Lung (tissue), 12 donors: Measurements from ENCODE around the gene NSUN6. TPM values are rescaled to one million over a fixed set of nuclear protein-coding genes. Genes with fewer than 3 reads are reported as not detected.

Experiments
- ATAC-seq: fragments of 200-7000 bp; cut with Tn5 transposase; one replicate; pipeline ENCODE4 v1.9.1; 2020; ENCODE audit warnings: moderate number of reproducible peaks; ENCODE audit not compliant: insufficient read depth, low FRiP score
- DNase-seq, 3 donors: peaks; one replicate each; pipeline ENCODE4 v3.0.0-alpha.2; 2013 to 2017
- H3K27ac ChIP-seq, 2 donors: one replicate each; pipeline ENCODE4 v1.5.1; 2013; ENCODE audit warnings: mild to moderate bottlenecking in 2 of 2, moderate library complexity in 2 of 2, control low read depth in 1 of 2, inconsistent platforms in 1 of 2, low read depth in 1 of 2, low read length in 1 of 2
- H3K27me3 ChIP-seq, 3 donors: one replicate each; pipeline ENCODE4 v1.5.1; 2013; ENCODE audit warnings: low read length in 2 of 3; ENCODE audit not compliant: control insufficient read depth in 3 of 3, insufficient read depth in 3 of 3
- H3K36me3 ChIP-seq, 4 donors: one replicate each; pipeline ENCODE4 v1.5.1; 2013; ENCODE audit warnings: low read length in 4 of 4, mild to moderate bottlenecking in 1 of 4, moderate library complexity in 1 of 4; ENCODE audit not compliant: control insufficient read depth in 4 of 4, insufficient read depth in 4 of 4
- H3K4me1 ChIP-seq, 5 donors: one replicate each; pipeline ENCODE4 v1.5.1; 2013; ENCODE audit warnings: low read length in 5 of 5, mild to moderate bottlenecking in 2 of 5, moderate library complexity in 1 of 5; ENCODE audit not compliant: control insufficient read depth in 5 of 5, insufficient read depth in 5 of 5
- H3K4me3 ChIP-seq: one replicate; pipeline ENCODE4 v1.5.1; 2013; ENCODE audit warnings: mild to moderate bottlenecking, control low read depth, moderate library complexity
- H3K9ac ChIP-seq, 2 donors: one replicate each; pipeline ENCODE4 v1.5.1; 2013; ENCODE audit warnings: low read length in 2 of 2, control low read depth in 1 of 2; ENCODE audit not compliant: insufficient read depth in 1 of 2
- H3K9me3 ChIP-seq, 4 donors: one replicate each; pipeline ENCODE4 v1.5.1; 2013; ENCODE audit warnings: low read length in 3 of 4, mild to moderate bottlenecking in 1 of 4, moderate library complexity in 1 of 4; ENCODE audit not compliant: control insufficient read depth in 4 of 4, insufficient read depth in 3 of 4
- CTCF ChIP-seq: IDR thresholded peaks from 2 replicates; pipeline ENCODE4 v1.5.1; 2012; ENCODE audit warnings: mild to moderate bottlenecking; ENCODE audit errors: control extremely low read depth, extremely low read depth
- WGBS, 2 donors: extraction: QIAGEN DNeasy Blood & Tissue Kit; methylation state at CpG; one replicate each; pipeline ENCODE4 v1.1.7; 2013; 5-methylcytosine and 5-hydroxymethylcytosine counted together
- polyA plus RNA-seq, 2 donors: library from polyadenylated mRNA; stranded (reverse); fragments of 200-250 nt; gene quantifications; one replicate each; pipeline ENCODE4 v1.2.1, GENCODE V29; 2013
- total RNA-seq, 2 donors: library from RNA; depleted of rRNA in 1 of 2; stranded (reverse); fragments of >200 nt in 1 of 2; gene quantifications; one replicate each; pipeline ENCODE4 v1.2.1, GENCODE V29; 2014 to 2021
- donor health status: control.
- donor health status: control.
- donor health status: Bipolar disorder and iron deficiency.
- donor health status: healthy.
- donor health status: DM: yes; HTN: yes; CAD: no.

The NSUN6 gene
- total and polyA plus RNA-seq, 4 donors: 4.0 to 30.5 (median 6.5) TPM

- no peaks in the 10 kb centered on the region for H3K27me3 ChIP-seq
- H3K9ac ChIP-seq: no peak overlapping the region
- DNase-seq (no peak), ATAC-seq (no peak)
- H3K27ac ChIP-seq: no peak overlapping the region
- H3K4me1 ChIP-seq: peaks cover 0 to 15% (median 3%) of the 10 kb centered on the region in 5 donors
- H3K36me3 ChIP-seq: peaks cover 0 to 7% (median 0%) of the 10 kb centered on the region in 4 donors
- no peak for TF ChIP-seq CTCF
- 93 to 96% methylated on average over 5 of the region's 5 CpGs for WGBS, 2 donors
- H3K4me3 ChIP-seq: no peak overlapping the region
- no peaks in the 10 kb centered on the region for H3K9me3 ChIP-seq
Measured at GRCh38 chr10:18504161-18504560, 147.2 kb downstream of the NSUN6 start.

- Histone ChIP-seq H3K36me3 (peaks cover 0 to 7% (median 0%) of the 10 kb centered on the region in 4 donors), H3K9ac (no peak overlapping the region), H3K27me3 (no peaks in the 10 kb centered on the region), H3K9me3 (no peaks in the 10 kb centered on the region), H3K27ac (peak overlapping the region in 1 of 2 donors; percentile 81), H3K4me3 (no peak overlapping the region), H3K4me1 (peaks cover 0 to 29% (median 5%) of the 10 kb centered on the region in 5 donors)
- ATAC-seq (no peak), DNase-seq (no peak)
- 75 to 83% methylated on average over 5 of the region's 5 CpGs for WGBS, 2 donors
- no peak for TF ChIP-seq CTCF
Measured at GRCh38 chr10:18501629-18502028, 149.8 kb downstream of the NSUN6 start.

GRCh38 chr10:18501198-18501597 lies 150.2 kb downstream of the NSUN6 start:
- no peaks in the 10 kb centered on the region for H3K27me3 ChIP-seq
- TF ChIP-seq CTCF: no peak
- peak overlapping the region in 1 of 2 donors; percentile 81 for H3K27ac ChIP-seq
- H3K9ac ChIP-seq: no peak overlapping the region
- H3K4me3 ChIP-seq: no peak overlapping the region
- DNase-seq (no peak), ATAC-seq (no peak)
- WGBS, 2 donors: 81 to 90% methylated on average over 3 of the region's 3 CpGs
- H3K36me3 ChIP-seq: peaks cover 0 to 7% (median 0%) of the 10 kb centered on the region in 4 donors
- peaks cover 0 to 29% (median 5%) of the 10 kb centered on the region in 5 donors for H3K4me1 ChIP-seq
- H3K9me3 ChIP-seq: no peaks in the 10 kb centered on the region

GRCh38 chr10:18500576-18500975 lies 150.8 kb downstream of the NSUN6 start:
- H3K9me3 ChIP-seq: no peaks in the 10 kb centered on the region
- H3K36me3 ChIP-seq: peaks cover 0 to 7% (median 0%) of the 10 kb centered on the region in 4 donors
- no peak for TF ChIP-seq CTCF
- DNase-seq (no peak), ATAC-seq (no peak)
- peaks cover 0 to 23% (median 5%) of the 10 kb centered on the region in 5 donors for H3K4me1 ChIP-seq
- no peak overlapping the region for H3K4me3 ChIP-seq
- H3K9ac ChIP-seq: no peak overlapping the region
- WGBS, 2 donors: 86 to 88% methylated on average over 7 of the region's 7 CpGs
- H3K27ac ChIP-seq: peak overlapping the region in 1 of 2 donors; percentile 3
- no peaks in the 10 kb centered on the region for H3K27me3 ChIP-seq
